Hepatocyte (in vitro differentiated cells): ENCODE results near the gene PTAR1.

ENCODE experiments used
- EZH2phosphoT487 ChIP-seq: fragments of 200-600 bp; sonication (generic); IDR thresholded peaks from one replicate; pipeline ENCODE4 v1.6.1; 2018; ENCODE audit warnings: antibody characterized with exemption, mild to moderate bottlenecking, low read depth, moderate library complexity; ENCODE audit not compliant: unreplicated experiment, severe bottlenecking
- TF ChIP-seq, protein P1 (sequence below): fragments of 200-600 bp; sonication (generic); IDR thresholded peaks from 2 replicates; pipeline ENCODE4 v1.5.1; 2016; ENCODE audit warnings: antibody characterized with exemption, mild to moderate bottlenecking; ENCODE audit not compliant: poor library complexity

DNA sequence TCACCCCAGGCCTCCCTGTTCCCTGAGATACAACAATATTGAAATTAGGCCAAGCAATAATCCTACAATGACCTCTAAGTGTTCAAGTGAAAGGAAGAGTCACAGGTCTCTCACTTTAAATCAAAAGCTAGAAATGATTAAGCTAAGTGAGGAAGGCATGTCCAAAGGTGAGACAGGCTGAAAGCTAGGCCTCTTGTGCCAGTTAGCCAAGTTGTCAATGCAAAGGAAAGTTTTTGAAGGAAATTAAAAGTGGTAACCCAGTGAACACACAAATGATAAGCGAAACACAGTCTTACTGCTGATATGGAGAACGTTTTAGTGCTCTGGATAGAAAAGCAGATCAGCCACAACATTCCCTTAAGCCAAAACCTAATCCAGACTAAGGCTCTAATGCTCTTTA lies 39.8 kb downstream of the PTAR1 start:
- TF ChIP-seq, protein P1, sequence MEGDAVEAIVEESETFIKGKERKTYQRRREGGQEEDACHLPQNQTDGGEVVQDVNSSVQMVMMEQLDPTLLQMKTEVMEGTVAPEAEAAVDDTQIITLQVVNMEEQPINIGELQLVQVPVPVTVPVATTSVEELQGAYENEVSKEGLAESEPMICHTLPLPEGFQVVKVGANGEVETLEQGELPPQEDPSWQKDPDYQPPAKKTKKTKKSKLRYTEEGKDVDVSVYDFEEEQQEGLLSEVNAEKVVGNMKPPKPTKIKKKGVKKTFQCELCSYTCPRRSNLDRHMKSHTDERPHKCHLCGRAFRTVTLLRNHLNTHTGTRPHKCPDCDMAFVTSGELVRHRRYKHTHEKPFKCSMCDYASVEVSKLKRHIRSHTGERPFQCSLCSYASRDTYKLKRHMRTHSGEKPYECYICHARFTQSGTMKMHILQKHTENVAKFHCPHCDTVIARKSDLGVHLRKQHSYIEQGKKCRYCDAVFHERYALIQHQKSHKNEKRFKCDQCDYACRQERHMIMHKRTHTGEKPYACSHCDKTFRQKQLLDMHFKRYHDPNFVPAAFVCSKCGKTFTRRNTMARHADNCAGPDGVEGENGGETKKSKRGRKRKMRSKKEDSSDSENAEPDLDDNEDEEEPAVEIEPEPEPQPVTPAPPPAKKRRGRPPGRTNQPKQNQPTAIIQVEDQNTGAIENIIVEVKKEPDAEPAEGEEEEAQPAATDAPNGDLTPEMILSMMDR, result no peak
- no peak for TF ChIP-seq EZH2phosphoT487
